GM10248 (cell line): ENCODE results near the gene CYB5D1.

Source experiments
- CTCF ChIA-PET: fragments of 300-600 bp; sonication (Branson Sonifier 250); formaldehyde crosslinking; extraction: SDS; loops from one replicate; lab custom pipeline; 2021; ENCODE audit warnings: antibody characterized with exemption; lab: Yijun Ruan, JAX
- POLR2A ChIA-PET: fragments of 350-650 bp; sonication (Branson Sonifier 250); formaldehyde crosslinking; extraction: SDS; loops from one replicate; lab custom pipeline; 2020; ENCODE audit warnings: antibody characterized with exemption; lab: Yijun Ruan, JAX
- DNase-seq: peaks from one replicate; pipeline ENCODE4 v3.0.0; 2012; ENCODE audit errors: extremely low spot score
- TF ChIP-seq, protein P1 (sequence below): IDR thresholded peaks from 2 replicates; pipeline ENCODE4 v1.5.1; 2012; ENCODE audit warnings: mild to moderate bottlenecking, low read depth; ENCODE audit errors: extremely low read depth, missing control alignments, control extremely low read depth

CYB5D1 gene

DNA sequence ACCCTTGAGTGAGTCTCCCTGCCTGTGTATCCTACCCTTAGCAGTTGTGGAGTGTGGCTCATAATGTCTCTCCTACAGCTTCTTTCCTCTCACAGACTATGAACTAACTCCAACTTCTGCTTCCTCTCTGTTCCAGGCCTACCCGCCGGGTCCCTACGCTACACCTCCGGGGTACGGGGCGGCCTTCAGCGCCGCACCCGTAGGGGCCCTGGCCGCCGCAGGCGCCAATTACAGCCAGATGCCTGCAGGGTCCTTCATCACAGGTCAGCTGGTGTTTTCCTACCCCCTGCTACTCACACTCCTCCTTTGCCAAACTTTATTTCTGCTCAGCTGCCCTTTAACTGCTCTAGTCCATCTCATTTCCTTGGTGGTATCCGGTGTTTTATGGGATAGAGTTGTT, 52.9 kb downstream of the CYB5D1 start:
- DNase-seq: no peak
- ChIA-PET POLR2A (no interaction called here), CTCF (interaction anchor here (1.0 to 15.1 kb wide), 6 partner anchors 9 to 91 kb away, joined by 3 to 234 read pairs (median 8); no protein-coding TSS in a partner anchor)
- TF ChIP-seq, protein P1, sequence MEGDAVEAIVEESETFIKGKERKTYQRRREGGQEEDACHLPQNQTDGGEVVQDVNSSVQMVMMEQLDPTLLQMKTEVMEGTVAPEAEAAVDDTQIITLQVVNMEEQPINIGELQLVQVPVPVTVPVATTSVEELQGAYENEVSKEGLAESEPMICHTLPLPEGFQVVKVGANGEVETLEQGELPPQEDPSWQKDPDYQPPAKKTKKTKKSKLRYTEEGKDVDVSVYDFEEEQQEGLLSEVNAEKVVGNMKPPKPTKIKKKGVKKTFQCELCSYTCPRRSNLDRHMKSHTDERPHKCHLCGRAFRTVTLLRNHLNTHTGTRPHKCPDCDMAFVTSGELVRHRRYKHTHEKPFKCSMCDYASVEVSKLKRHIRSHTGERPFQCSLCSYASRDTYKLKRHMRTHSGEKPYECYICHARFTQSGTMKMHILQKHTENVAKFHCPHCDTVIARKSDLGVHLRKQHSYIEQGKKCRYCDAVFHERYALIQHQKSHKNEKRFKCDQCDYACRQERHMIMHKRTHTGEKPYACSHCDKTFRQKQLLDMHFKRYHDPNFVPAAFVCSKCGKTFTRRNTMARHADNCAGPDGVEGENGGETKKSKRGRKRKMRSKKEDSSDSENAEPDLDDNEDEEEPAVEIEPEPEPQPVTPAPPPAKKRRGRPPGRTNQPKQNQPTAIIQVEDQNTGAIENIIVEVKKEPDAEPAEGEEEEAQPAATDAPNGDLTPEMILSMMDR: no peak

DNA sequence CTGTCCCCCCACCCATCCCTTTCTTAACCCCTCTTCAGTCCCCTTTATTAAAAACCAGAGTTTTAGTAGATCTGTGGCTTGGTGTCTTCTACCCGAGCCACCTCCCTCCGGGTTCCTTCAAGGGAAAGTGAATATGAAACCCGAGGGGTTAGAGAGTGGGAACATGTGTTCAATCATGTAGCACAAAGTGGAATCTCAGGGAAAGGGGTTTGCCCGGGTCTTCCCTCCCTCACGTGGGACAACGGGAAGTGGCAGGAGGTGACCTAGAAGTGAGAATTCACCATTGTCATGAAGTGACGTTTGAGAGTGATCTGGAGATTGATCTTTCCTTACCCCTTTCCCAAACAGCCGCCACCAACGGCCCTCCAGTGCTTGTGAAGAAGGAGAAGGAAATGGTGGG, 53.3 kb downstream of the CYB5D1 start:
- DNase-seq: no peak
- ChIA-PET CTCF (interaction anchor here (0.8 to 15.1 kb wide), 15 partner anchors 9 to 163 kb away, joined by 3 to 234 read pairs (median 6); no protein-coding TSS in a partner anchor), POLR2A (no interaction called here)
- TF ChIP-seq, protein P1: no peak
